NT2/D1 (cell line): Measurements from ENCODE around the gene CD300C.
"Not testable (repeated sequence)": the region's sequence is repeated elsewhere in the genome, so short reads cannot be mapped to it uniquely, and the experiment has no call there.

Experiments used
- SUZ12 ChIP-seq: IDR thresholded peaks from 2 replicates; pipeline ENCODE4 v1.6.1; 2011; ENCODE audit not compliant: insufficient read length, insufficient read depth; ENCODE audit errors: extremely low read depth
- YY1 ChIP-seq: IDR thresholded peaks from 2 replicates; pipeline ENCODE4 v1.6.1; 2011; ENCODE audit not compliant: insufficient read length, insufficient read depth
- ZNF274 ChIP-seq: IDR thresholded peaks from 2 replicates; pipeline ENCODE4 v1.6.1; 2011; ENCODE audit warnings: mild to moderate bottlenecking, low read depth, low read length

DNA sequence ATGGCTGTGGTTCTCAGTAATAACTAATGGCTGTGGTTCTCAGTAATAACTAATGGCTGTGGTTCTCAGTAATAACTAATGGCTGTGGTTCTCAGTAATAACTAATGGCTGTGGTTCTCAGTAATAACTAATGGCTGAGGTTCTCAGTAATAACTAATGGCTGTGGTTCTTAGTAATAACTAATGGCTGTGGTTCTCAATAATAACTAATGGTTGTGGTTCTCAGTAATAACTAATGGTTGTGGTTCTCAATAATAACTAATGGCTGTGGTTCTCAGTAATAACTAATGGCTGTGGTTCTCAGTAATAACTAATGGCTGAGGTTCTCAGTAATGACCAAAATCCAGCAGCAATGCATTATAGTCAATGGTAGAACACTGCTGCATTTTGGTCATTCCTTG is 27.7 kb upstream of the CD300C start:
- TF ChIP-seq YY1, ZNF274, SUZ12: not testable (repeated sequence)
